ENCODE results near the gene ARID4B.
"Not testable (repeated sequence)": the region's sequence is repeated elsewhere in the genome, so short reads cannot be mapped to it uniquely, and the experiment has no call there.

ARID4B gene

GRCh38 chr1:235268379-235269125 is 59.4 kb downstream of the ARID4B start:
- no peak for DNase-seq (ENCODE audit: low spot score)

GRCh38 chr1:235266967-235267366 is 61.0 kb downstream of the ARID4B start:
- DNase-seq (ENCODE audit: low spot score), result no peak

- DNase-seq (ENCODE audit: low spot score), result peak; percentile 21
Measured at GRCh38 chr1:235266325-235266724, 61.7 kb downstream of the ARID4B start.

- DNase-seq (ENCODE audit: low spot score), result no peak
Measured at GRCh38 chr1:235265900-235266299, 62.1 kb downstream of the ARID4B start.

GRCh38 chr1:235264327-235264726 is 63.7 kb downstream of the ARID4B start:
- DNase-seq (ENCODE audit: low spot score), result no peak

GRCh38 chr1:235262539-235262938 is 65.4 kb downstream of the ARID4B start:
- DNase-seq (ENCODE audit: low spot score), result no peak

GRCh38 chr1:235261243-235261642 is 66.7 kb downstream of the ARID4B start:
- no peak for DNase-seq (ENCODE audit: low spot score)

GRCh38 chr1:235259133-235259778 is 68.7 kb downstream of the ARID4B start:
- no peak for DNase-seq (ENCODE audit: low spot score)

- DNase-seq (ENCODE audit: low spot score), result not testable (repeated sequence)
Measured at GRCh38 chr1:235258068-235258467, 69.9 kb downstream of the ARID4B start.

- no peak for DNase-seq (ENCODE audit: low spot score)
Measured at GRCh38 chr1:235254721-235255120, 73.3 kb downstream of the ARID4B start.

- peak; percentile 60 for DNase-seq (ENCODE audit: low spot score)
Measured at GRCh38 chr1:235253219-235253962, 74.6 kb downstream of the ARID4B start.

GRCh38 chr1:235250430-235250829 is 77.5 kb downstream of the ARID4B start:
- no peak for DNase-seq (ENCODE audit: low spot score)

- DNase-seq (ENCODE audit: low spot score), result no peak
Measured at GRCh38 chr1:235246022-235246948, 81.7 kb downstream of the ARID4B start.

GRCh38 chr1:235244974-235245592 is 82.9 kb downstream of the ARID4B start:
- DNase-seq (ENCODE audit: low spot score), result no peak

GRCh38 chr1:235240960-235241359 is 87.0 kb downstream of the ARID4B start:
- DNase-seq (ENCODE audit: low spot score), result no peak

- DNase-seq (ENCODE audit: low spot score), result no peak
Measured at GRCh38 chr1:235239851-235240250, 88.1 kb downstream of the ARID4B start.

GRCh38 chr1:235238558-235238957 is 89.4 kb downstream of the ARID4B start:
- no peak for DNase-seq (ENCODE audit: low spot score)

GRCh38 chr1:235236128-235236527 is 91.9 kb downstream of the ARID4B start:
- DNase-seq (ENCODE audit: low spot score), result no peak

GRCh38 chr1:235229868-235230267 is 98.1 kb downstream of the ARID4B start:
- DNase-seq (ENCODE audit: low spot score), result no peak

- DNase-seq (ENCODE audit: low spot score), result no peak
Measured at GRCh38 chr1:235227414-235227813, 100.6 kb downstream of the ARID4B start.

- no peak for DNase-seq (ENCODE audit: low spot score)
Measured at GRCh38 chr1:235226933-235227332, 101.0 kb downstream of the ARID4B start.
